Keratinocyte (primary cell): ENCODE data around the gene MAN2C1. TPM values are rescaled to one million over a fixed set of nuclear protein-coding genes. Genes with fewer than 3 reads are reported as not detected.

Experiments
- DNase-seq: peaks from one replicate; pipeline ENCODE4 v3.0.0-alpha.2; 2011; ENCODE audit warnings: low read depth, missing footprints, low spot score
- FAIRE-seq: peaks from 2 replicates; lab custom pipeline; 2011; peaks lifted over from hg19 to GRCh38; lab: Jason Lieb, UNC
- H2AFZ ChIP-seq: 2 replicates; pipeline ENCODE4 v1.6.0; 2012; ENCODE audit warnings: low read length, control low read depth, inconsistent platforms; ENCODE audit not compliant: control insufficient read depth
- H3K27ac ChIP-seq: 2 replicates; pipeline ENCODE4 v1.5.1; 2011; ENCODE audit warnings: low read length; ENCODE audit not compliant: control insufficient read depth, insufficient read depth
- H3K27me3 ChIP-seq: 3 replicates; pipeline ENCODE4 v1.6.0; 2011; ENCODE audit warnings: low read length; ENCODE audit not compliant: control insufficient read depth, insufficient read depth; ENCODE audit errors: extremely low read depth
- H3K36me3 ChIP-seq, 2 experiments: 2 replicates in 1 of 2; 3 replicates in 1 of 2; pipeline ENCODE4 v1.5.1; 2011; ENCODE audit warnings: low read length in 2 of 2, mild to moderate bottlenecking in 1 of 2; ENCODE audit not compliant: control insufficient read depth in 2 of 2, insufficient read depth in 2 of 2; ENCODE audit errors: extremely low read depth in 1 of 2
- H3K4me1 ChIP-seq: 3 replicates; pipeline ENCODE4 v1.5.1; 2011; ENCODE audit warnings: low read length; ENCODE audit not compliant: control insufficient read depth, insufficient read depth; ENCODE audit errors: extremely low read depth
- H3K4me2 ChIP-seq: 3 replicates; pipeline ENCODE4 v1.6.0; 2011; ENCODE audit warnings: low read depth, low read length; ENCODE audit not compliant: control insufficient read depth, insufficient read depth; ENCODE audit errors: extremely low read depth
- H3K4me3 ChIP-seq, 3 experiments: fragments of 200-600 bp in 1 of 3; sonication (generic) in 1 of 3; 2 replicates in 2 of 3; 3 replicates in 1 of 3; pipeline ENCODE4 v1.5.1; 2011 to 2016; ENCODE audit warnings: low read length in 3 of 3, mild to moderate bottlenecking in 3 of 3, control low read depth in 2 of 3, inconsistent platforms in 1 of 3, low read depth in 1 of 3, mixed read lengths in 1 of 3, mixed run types in 1 of 3, moderate library complexity in 1 of 3; ENCODE audit not compliant: control insufficient read depth in 2 of 3, insufficient read depth in 2 of 3; ENCODE audit errors: extremely low read depth in 1 of 3
- H3K79me2 ChIP-seq: 2 replicates; pipeline ENCODE4 v1.6.0; 2012; ENCODE audit warnings: low read length; ENCODE audit not compliant: control insufficient read depth, insufficient read depth
- H3K9ac ChIP-seq: 3 replicates; pipeline ENCODE4 v1.6.0; 2011; ENCODE audit warnings: low read length; ENCODE audit not compliant: control insufficient read depth, insufficient read depth; ENCODE audit errors: extremely low read depth
- H3K9me1 ChIP-seq: 3 replicates; pipeline ENCODE4 v1.6.0; 2011; ENCODE audit warnings: low read length; ENCODE audit not compliant: control insufficient read depth, insufficient read depth; ENCODE audit errors: extremely low read depth
- H3K9me3 ChIP-seq: 2 replicates; pipeline ENCODE4 v1.5.1; 2012; ENCODE audit warnings: low read depth, low read length; ENCODE audit not compliant: control insufficient read depth
- H4K20me1 ChIP-seq: 3 replicates; pipeline ENCODE4 v1.6.0; 2011; ENCODE audit warnings: low read length; ENCODE audit not compliant: control insufficient read depth, insufficient read depth; ENCODE audit errors: extremely low read depth
- CTCF ChIP-seq, 3 experiments: IDR thresholded peaks in 1 of 3; conservative IDR thresholded peaks in 1 of 3; optimal IDR thresholded peaks in 1 of 3; 2 replicates in 2 of 3; 3 replicates in 1 of 3; pipeline versions ENCODE3 to v1.5.1; 2011; ENCODE audit warnings: low read length in 3 of 3, mild to moderate bottlenecking in 3 of 3, moderate library complexity in 2 of 3, control low read depth in 1 of 3, inconsistent platforms in 1 of 3; ENCODE audit not compliant: insufficient read depth in 2 of 3; ENCODE audit errors: extremely low read depth in 1 of 3
- EZH2 ChIP-seq: IDR thresholded peaks from one replicate; pipeline ENCODE4 v1.6.1; 2012; ENCODE audit warnings: inconsistent platforms, mild to moderate bottlenecking, low read length, moderate library complexity
- dilution Hi-C: fragments of 300-500 bp; cut with MboI; formaldehyde crosslinking; loops from one replicate; pipeline ENCODE4 v1.7.0; 2020; ENCODE audit warnings: low sequenced_read_pairs; ENCODE audit not compliant: extremely low pct_ligation_motif_present
- polyA plus RNA-seq, 5 experiments: library from polyadenylated mRNA; depleted of rRNA in 3 of 5; stranded (reverse) in 3 of 5; stranded (forward) in 1 of 5; unstranded in 1 of 5; fragments of >200 nt; gene quantifications; 1 replicate in 1 of 5; 2 replicates in 3 of 5; 3 replicates in 1 of 5; pipeline versions ENCODE4 v1.2.1 to v1.2.3, GENCODE V29; 2011 to 2012; ENCODE audit warnings: missing spikeins in 2 of 5, low read depth in 1 of 5, low replicate concordance in 1 of 5

The MAN2C1 gene
- polyA plus RNA-seq, 1 donor (not counting 4 experiments of a cell fraction or from before 2014, with no cell fraction given), result 35.4 TPM

- Histone ChIP-seq H3K79me2 (peaks cover 12% of the 10 kb centered on the region), H3K9me1 (no peaks in the 10 kb centered on the region), H2AFZ (no peak overlapping the region), H4K20me1 (no peaks in the 10 kb centered on the region), H3K4me2 (no peak overlapping the region), H3K27ac (no peak overlapping the region), H3K27me3 (no peaks in the 10 kb centered on the region), H3K4me1 (peaks cover 17% of the 10 kb centered on the region), H3K9ac (no peak overlapping the region), H3K4me3 (no peak overlapping the region), H3K9me3 (no peaks in the 10 kb centered on the region), H3K36me3 (peaks cover 26 to 36% of the 10 kb centered on the region in 2 experiments)
- FAIRE-seq (no peak), DNase-seq (no peak)
- dilution Hi-C loops, result no loop called here
- TF ChIP-seq EZH2, result no peak
- TF ChIP-seq CTCF (optimal IDR thresholded peaks at IDR 0.05 in 1 of 3, IDR thresholded peaks at IDR 0.05 in 1 of 3, conservative IDR thresholded peaks at IDR 0.05 in 1 of 3; ENCODE audit: extremely low read depth in 1 of 3, insufficient read depth in 2 of 3, low read length in 3 of 3), result no peak
These were observed 2.2 kb downstream of the MAN2C1 start for GRCh38 chr15:75366163-75366562.

- H2AFZ ChIP-seq, result no peak overlapping the region
- no peaks in the 10 kb centered on the region for H3K27me3 ChIP-seq
- no peak overlapping the region for H3K9ac ChIP-seq
- FAIRE-seq (no peak), DNase-seq (no peak)
- no peaks in the 10 kb centered on the region for H3K9me3 ChIP-seq
- no peaks in the 10 kb centered on the region for H4K20me1 ChIP-seq
- H3K27ac ChIP-seq, result no peak overlapping the region
- dilution Hi-C loops, result no loop called here
- no peak overlapping the region for H3K4me2 ChIP-seq
- H3K4me3 ChIP-seq, result no peak overlapping the region
- H3K79me2 ChIP-seq, result peaks cover 10% of the 10 kb centered on the region
- H3K4me1 ChIP-seq, result peaks cover 13% of the 10 kb centered on the region
- TF ChIP-seq EZH2 (no peak), CTCF (optimal IDR thresholded peaks at IDR 0.05 in 1 of 3, IDR thresholded peaks at IDR 0.05 in 1 of 3, conservative IDR thresholded peaks at IDR 0.05 in 1 of 3; ENCODE audit: extremely low read depth in 1 of 3, insufficient read depth in 2 of 3, low read length in 3 of 3) (no peak)
- peaks cover 28 to 37% of the 10 kb centered on the region in 2 experiments for H3K36me3 ChIP-seq
- H3K9me1 ChIP-seq, result no peaks in the 10 kb centered on the region
These were observed 3.5 kb downstream of the MAN2C1 start for GRCh38 chr15:75364881-75365280.
